CD4-positive, alpha-beta T cell treated with Interleukin-21 for 1 hour (primary cell): ENCODE data around the gene CFTR.
"Not testable (repeated sequence)": the region's sequence is repeated elsewhere in the genome, so short reads cannot be mapped to it uniquely, and the experiment has no call there.

Experiments
- DNase-seq: peaks from one replicate; pipeline ENCODE4 v3.0.0-alpha.2; 2020

CFTR gene

DNA sequence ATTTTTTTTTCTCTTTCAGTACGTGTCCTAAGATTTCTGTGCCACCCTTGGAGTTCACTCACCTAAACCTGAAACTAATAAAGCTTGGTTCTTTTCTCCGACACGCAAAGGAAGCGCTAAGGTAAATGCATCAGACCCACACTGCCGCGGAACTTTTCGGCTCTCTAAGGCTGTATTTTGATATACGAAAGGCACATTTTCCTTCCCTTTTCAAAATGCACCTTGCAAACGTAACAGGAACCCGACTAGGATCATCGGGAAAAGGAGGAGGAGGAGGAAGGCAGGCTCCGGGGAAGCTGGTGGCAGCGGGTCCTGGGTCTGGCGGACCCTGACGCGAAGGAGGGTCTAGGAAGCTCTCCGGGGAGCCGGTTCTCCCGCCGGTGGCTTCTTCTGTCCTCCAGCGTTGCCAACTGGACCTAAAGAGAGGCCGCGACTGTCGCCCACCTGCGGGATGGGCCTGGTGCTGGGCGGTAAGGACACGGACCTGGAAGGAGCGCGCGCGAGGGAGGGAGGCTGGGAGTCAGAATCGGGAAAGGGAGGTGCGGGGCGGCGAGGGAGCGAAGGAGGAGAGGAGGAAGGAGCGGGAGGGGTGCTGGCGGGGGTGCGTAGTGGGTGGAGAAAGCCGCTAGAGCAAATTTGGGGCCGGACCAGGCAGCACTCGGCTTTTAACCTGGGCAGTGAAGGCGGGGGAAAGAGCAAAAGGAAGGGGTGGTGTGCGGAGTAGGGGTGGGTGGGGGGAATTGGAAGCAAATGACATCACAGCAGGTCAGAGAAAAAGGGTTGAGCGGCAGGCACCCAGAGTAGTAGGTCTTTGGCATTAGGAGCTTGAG, at the start of gene CFTR:
Gene CFTR, plus strand, starts transcription at position 801 of the 830 bp plus-strand sequence. CDS start 70 bp downstream, outside the sequence.
- no peak for DNase-seq

DNA sequence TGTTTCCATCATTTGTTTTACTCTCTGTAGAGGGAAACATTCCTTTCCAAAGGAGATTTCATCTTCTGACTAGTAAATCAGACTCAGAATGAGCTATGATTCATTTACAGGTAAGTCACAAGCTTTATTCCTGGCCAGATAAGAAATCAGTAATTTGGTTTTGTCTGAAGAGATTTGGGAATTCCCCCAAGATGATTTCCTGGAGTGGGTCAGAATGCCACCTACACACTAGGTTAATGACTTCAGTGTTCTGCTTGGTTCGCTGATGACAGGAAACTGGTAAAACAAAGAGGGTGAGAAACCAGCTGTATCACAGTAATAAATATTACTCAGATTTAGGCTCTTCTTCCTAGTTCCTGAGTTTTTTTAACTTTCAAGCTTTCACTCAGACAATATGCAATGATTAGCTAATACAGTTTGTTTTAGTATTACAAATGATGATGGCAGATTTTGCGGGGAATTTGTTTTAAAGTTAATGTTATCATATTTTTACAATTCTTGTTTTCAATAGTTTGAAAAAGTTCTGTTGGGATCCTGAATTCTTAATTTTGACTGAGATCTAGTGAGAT, 44.3 kb upstream of the CFTR start:
- no peak for DNase-seq

DNA sequence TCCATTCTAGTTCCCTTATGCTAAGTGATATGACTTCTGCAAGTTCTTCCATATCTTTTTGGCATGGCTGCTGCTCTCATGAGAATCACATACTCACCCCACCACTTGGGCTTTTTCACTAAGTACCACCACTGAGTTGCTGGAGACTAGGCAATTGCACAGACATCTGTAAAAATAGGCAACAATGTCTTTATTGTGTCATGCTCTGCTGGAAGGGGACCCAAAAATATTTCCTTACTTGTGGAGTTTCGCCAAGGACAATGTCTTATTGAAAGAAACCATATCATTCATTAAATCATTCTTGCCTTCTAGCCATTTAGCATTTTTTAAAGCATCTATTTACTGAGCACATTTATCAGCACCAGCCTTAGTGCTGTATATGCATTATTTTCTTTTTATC, 35.2 kb upstream of the CFTR start:
- DNase-seq: no peak

DNA sequence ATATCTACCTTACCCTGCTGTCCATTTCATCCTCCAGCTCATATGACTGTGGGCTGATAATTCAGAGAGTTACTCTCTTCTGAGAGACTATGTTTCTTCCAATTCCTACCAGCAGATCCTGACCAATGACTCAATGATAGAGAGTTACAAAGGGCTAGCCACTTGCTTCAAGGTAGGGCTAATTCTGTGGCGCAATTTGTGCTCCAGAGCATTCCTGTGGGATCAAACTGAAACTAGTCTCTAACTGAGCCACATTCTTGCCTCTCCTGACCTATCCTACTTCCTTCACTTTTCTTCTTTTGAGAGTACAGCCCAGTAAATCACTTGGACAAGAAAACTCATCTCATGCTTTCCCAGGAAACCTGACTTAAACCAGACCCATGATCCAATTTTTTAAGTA, 34.6 kb upstream of the CFTR start:
- no peak for DNase-seq

DNA sequence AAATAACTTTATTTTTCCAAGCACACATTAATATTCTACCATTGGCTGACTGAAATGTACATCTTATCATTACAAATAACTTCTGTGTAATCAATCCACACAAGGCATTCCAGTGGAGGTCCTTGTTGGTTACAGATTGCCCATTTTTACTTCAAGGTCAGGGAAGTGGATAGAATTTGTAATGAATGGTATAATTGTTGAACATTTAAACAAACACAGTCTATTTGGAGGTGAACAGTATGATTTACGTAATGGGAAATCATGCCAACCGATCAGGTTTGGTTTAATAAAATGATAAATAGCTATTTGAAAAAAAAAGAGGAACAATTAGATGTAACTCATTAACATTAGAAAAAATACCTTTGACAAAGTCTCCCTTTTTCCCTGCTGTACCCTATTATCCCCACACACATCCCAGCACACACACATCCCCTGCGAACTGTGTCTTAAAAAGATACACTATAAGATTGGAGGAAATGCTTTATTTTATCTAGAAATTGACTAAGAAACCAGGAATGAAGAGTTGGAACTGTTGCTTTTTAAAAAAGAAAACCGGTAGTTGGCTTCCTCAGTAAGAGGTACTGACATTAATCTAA, 33.5 kb upstream of the CFTR start:
- no peak for DNase-seq

DNA sequence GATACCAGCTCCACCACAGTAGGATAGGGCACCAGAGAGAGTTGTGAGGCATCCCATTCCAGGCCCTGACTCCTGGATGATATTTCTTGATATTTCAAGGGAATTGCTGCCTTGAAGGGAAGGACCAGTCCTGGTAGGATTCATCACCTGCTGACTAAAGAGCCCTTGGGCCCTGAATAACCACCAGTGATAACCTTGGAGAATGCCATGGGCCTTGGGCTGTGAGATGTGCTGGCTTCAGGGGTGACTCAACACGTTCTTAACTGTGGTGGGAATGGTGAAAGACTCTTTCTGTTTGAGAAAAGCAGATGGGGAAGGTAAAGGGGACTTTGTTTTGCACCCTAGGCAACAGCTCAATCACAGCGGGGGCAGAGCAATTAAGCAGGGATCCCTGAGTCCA, 31.2 kb upstream of the CFTR start:
- DNase-seq: no peak

DNA sequence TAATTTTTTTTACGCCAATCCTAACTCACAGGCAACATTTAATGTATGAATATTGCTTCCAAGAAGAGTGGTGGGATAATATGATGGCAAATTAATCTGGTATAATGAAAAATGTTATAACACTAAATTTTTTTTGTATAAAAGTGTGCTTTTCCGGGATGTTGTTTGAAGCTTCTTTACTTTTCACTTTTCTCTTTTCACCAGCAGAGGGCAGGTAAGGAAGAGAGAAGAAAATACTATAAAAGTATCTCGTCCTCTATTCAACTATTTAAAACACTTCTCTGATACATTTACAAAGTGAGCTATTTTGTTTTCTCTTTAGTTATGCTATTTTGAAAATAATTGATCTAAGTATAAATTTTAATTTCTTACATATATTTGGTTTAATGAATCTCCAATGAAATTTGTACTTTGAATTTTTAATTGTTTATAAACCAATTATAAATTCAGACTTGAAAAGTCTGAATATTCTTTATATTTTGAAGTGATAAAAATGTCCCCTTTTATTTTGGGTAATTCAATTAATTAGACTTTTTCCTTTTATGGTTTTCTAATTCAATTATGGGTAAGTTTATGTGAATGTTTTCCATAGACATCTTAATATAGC, 20.7 kb upstream of the CFTR start:
- DNase-seq: no peak

DNA sequence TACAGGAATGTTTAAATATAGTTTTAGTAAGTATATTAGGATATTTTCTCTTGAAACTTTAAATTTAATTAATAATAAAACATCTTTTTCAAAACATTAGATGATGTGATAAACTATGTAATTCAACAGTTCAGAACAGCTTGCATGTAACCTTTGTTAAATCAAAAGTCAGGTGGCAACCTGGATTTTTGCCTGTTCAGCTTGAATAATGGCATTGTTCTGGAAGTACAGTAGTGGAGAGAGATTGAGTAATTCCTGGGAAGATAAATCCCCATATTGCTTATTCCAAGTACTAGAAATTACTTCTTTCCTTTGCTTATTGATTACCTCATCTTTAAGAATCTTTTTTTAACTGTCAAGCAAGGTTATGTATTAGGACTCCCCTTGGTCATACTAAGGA, 20.1 kb upstream of the CFTR start:
- no peak for DNase-seq

DNA sequence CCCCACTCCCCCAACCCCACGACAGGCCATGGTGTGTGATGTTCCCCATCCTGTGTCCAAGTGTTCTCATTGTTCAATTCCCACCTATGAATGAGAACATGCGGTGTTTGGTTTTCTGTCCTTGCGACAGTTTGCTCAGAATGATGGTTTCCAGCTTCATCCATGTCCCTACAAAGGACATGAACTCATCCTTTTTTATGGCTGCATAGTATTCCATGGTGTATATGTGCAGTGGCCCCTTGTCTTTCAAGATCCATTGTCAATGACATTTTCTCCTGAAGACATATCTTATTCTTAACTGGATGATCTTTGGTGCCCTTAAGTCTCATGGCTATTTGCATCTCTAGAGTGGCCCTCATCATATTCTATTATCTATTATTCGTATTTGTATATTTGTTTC, 19.0 kb upstream of the CFTR start:
- not testable (repeated sequence) for DNase-seq

DNA sequence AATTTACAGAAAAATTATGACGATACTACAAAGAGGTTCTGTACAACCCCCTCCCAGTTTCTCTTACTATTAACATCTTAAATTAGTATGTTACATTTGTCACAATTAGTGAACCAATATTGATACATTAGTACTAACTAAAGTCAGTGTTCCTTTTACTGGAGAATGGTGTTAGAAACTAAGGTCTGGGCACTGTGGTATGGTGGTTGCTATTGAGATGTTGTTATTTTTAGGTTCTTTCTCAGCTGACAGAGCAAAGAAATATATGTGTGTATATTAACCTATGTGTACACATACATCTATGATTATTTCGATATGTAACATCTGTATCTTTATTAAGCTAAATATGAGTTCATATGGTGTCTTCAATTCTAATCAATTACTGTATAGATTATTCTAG, 11.7 kb upstream of the CFTR start:
- no peak for DNase-seq

DNA sequence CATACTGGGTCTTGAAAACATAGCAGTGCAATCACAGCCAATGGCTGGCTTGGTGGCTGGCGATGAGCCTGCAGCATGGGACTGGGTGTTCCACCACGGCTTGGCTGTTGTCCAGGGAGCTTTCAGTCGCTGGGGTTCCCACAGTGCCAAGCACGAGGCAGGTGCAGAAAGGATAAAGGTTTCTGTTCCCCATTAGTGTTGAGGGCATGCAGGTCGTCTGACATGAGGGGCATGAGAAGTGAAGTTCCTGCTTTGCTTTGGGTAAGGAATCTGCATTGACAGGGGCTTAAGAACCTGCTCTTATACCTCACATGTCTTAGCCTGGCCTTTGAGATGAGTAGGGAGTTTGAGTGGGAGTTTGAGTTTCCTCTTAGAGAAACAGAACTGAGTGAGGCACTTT, 9.0 kb upstream of the CFTR start:
- no peak for DNase-seq

DNA sequence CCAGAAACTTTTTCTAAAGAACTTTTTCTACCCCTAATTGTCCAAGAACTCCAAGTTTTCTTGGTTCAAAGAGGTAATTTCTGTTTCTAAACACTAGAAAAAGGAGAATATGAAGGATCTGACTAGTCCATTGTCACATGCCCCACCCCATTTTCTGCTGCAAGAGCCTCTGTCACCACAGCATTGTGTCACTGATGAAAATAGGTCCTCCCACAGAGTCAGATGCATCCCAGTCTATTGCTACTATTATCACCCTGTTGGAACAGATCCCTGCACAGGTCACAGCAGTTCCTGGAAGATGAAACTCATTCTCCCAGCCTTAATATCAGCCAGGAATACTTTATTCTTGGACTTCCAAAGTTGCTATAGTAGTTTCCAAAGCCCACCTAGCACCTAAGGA, 7.5 kb upstream of the CFTR start:
- DNase-seq: no peak

DNA sequence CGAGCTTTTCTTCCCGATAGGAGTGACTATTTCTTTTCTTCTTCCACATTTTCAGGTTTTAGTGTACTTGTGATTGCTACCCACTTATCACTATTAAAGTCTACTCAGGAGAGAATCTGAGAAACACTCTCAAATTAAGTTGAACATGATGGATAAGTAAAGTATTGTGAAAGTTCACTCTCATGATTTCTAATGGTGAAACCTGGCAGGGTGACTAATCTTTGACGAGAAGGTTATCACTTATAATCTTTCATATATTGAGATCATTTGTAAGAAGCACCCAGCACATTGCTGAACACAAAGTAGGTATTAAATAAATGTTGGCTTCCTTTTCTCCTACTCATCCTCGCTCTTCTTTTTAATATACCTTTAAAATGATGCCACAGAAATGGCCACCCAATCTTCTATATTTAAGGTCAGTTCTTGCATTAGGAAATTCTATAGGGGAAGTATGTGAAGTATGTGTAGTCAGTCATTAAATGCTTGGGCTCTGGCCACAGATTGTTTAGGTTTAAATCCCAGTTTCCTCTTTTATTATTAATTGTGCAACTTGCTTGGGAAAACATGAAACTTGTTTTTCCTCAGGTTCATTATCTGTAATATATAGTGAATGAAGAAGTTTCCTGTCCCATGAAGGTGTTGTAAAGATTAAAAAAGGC, 3.1 kb upstream of the CFTR start:
- no peak for DNase-seq

DNA sequence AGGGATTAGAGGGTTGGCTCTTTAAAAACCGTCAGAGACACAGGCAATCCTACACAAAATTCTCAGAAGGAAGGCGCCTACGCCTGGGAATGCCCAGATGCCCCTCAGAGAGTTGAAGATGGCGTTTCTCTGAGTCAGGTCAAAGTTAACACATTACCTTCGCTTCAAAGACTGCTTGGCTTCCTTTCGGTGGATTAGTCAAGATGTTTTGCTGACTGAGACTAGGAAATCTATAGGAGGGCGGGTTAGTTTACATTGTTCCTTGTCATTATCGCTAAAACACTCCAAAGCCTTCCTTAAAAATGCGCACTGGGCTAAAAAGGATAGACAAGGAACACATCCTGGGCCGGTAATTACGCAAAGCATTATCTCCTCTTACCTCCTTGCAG, 995 bp upstream of the CFTR start:
- no peak for DNase-seq

DNA sequence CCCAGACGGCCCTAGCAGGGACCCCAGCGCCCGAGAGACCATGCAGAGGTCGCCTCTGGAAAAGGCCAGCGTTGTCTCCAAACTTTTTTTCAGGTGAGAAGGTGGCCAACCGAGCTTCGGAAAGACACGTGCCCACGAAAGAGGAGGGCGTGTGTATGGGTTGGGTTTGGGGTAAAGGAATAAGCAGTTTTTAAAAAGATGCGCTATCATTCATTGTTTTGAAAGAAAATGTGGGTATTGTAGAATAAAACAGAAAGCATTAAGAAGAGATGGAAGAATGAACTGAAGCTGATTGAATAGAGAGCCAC, 184 bp downstream of the CFTR start:
- no peak for DNase-seq

DNA sequence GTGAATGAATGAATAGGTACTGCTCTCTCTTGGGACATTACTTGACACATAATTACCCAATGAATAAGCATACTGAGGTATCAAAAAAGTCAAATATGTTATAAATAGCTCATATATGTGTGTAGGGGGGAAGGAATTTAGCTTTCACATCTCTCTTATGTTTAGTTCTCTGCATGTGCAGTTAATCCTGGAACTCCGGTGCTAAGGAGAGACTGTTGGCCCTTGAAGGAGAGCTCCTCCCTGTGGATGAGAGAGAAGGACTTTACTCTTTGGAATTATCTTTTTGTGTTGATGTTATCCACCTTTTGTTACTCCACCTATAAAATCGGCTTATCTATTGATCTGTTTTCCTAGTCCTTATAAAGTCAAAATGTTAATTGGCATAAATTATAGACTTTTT, 1.2 kb downstream of the CFTR start:
- no peak for DNase-seq

DNA sequence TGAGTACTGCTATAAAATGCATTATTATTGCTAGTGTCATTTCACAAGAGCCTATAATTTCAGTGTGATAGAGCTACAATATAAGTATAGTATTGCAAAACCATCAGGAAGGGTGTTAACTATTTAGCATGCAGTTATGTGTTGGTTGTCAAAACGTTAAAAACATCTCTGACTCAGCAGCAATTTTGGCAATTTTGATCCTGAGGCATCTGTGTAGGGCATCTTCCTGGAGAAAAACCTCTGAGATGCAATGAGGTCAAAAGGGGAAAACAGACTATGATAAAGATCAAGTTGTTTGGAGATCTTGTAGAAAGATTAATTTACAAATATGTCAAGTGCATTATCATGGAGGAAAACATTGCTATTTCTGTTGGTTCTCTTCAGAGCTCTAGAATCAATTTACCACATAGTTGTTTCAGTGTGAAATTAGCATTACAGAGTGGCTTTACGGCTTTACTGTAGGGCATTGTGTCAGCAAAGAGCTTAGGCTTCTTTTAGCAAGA, 5.3 kb downstream of the CFTR start:
- no peak for DNase-seq

DNA sequence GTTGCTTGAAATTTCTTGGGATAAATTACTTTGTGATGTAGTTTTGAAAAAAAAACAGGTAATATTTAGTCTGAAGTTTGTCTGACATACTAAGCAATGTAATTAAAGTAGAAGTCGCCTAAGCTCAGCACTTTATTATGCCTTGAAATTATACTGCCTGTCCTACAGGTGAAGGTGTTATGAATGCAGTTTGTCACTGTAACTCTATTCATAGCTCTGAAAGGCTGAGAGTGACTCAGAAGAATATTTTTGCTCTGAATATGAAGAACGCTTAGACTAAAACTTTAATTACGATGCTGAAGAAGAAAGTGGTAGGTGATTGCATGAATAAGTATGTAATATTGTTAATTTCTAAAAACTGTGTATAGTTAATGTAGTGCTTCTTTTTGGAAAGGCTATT, 9.2 kb downstream of the CFTR start:
- DNase-seq: no peak

DNA sequence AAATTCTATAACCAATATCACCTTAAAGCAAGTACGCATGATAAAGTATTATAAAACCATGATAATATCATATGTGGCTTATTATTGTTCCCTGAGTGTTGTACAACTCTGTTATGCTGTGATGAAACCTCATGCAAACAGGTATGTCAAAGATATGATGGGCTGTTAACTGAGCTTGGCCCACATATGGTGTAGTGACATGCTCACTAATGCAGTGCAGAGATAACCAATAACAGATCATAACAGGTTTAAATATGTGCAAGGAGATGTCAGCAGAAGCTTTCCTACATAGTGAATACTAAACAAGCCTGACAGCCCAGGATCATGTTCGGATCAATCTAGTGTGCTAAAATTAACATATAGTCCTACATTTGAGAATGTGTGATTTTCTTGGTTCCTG, 9.6 kb downstream of the CFTR start:
- no peak for DNase-seq

DNA sequence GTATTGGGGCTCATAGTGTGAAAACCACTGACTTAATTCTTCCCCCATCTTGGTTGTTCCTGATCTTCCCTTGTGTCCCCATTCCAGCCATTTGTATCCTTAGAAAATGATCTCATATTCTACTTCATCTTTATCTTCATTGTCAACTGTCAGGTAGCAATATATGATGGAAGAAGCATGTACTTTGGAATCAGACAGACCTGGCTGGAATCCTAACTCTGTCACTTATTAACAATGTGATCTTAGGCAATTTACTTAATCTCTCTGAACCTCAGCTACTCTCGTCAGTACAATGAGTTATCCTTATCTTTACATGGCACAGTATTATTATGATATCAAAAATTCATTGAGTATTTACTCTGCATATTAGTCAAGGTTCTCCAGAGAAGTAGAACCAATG, 10.1 kb downstream of the CFTR start:
- DNase-seq: no peak

DNA sequence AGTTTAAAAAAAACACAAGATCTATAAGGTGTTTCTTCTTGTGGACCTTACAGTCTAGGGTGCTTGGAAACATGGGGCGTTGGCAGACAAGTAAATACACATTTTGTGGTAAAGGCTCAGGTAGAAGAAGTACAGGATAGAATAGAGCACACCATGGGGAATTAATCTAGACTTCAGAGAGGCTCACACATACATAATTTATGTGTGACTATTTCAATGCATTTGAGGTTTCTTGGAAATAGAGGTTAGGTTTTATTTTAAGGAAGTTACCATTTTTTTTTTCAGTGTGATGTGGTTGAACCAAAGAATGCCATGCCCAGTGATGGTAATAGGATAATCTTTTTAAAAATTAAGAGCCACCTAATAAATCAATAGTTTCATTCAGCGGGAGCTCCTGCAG, 12.8 kb downstream of the CFTR start:
- DNase-seq: no peak

DNA sequence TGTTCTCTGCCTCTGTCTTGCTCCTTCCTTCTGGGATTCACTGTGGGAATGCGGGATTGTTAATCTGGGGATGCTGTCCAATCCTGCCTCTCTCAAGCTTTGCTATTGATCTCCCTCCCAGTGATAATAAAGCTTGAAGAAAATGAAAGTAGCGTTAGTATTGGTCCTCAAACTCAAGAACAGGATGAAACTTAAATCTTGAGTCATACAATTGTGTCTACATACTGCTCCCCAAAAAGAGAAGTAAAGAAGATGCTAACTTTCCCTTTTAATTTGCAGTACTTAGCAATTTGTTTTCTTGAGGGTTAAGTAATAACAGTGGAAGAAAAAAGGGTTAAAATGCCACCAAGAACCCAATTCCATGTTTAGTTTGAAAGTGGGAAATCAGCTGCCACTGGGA, 13.6 kb downstream of the CFTR start:
- DNase-seq: no peak

DNA sequence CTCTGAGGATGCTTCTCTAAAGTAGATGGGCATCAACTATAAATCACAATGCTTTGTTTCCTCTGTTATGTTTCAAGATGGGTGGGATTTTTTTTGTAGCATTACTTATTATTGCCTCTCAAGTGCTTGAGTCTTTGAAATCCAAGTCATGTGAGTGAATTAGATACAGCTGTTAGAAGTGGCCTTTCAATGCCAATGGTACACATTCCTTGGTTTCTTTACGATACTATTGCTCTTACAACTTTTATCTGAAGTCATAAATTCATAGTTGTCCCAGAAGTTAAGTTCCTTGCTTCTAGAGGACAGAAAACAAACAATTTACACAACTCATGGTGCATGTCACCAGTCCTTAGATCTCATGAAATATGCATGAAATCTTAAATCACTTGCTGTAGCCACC, 15.5 kb downstream of the CFTR start:
- no peak for DNase-seq

DNA sequence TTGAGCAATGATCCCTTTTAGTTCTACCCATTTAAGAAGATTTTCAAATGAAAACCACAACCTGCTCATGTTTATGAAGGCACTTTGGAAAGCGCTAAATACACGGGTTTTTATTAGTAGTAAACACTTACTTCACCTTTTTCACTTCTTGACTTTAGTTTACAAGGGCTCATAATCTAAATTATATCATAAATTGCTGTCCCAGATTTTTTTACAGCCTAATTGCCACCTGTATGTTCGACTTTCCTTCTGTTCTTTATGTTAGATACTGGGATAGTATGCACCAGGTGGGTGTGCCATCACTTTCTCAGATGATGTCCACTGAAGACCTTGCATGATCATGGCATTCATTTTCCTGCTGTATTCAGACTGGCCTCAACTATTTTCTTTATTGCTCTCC, 22.5 kb downstream of the CFTR start:
- no peak for DNase-seq
